ENCODE data around the gene MEIS1.

- TF ChIP-seq, protein P1, sequence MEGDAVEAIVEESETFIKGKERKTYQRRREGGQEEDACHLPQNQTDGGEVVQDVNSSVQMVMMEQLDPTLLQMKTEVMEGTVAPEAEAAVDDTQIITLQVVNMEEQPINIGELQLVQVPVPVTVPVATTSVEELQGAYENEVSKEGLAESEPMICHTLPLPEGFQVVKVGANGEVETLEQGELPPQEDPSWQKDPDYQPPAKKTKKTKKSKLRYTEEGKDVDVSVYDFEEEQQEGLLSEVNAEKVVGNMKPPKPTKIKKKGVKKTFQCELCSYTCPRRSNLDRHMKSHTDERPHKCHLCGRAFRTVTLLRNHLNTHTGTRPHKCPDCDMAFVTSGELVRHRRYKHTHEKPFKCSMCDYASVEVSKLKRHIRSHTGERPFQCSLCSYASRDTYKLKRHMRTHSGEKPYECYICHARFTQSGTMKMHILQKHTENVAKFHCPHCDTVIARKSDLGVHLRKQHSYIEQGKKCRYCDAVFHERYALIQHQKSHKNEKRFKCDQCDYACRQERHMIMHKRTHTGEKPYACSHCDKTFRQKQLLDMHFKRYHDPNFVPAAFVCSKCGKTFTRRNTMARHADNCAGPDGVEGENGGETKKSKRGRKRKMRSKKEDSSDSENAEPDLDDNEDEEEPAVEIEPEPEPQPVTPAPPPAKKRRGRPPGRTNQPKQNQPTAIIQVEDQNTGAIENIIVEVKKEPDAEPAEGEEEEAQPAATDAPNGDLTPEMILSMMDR (IDR thresholded peaks at IDR 0.05) = no peak
- TF ChIP-seq POLR2A (IDR thresholded peaks at IDR 0.05) = no peak
Observed at GRCh38 chr2:66466433-66466832, 31.5 kb downstream of the MEIS1 start.
